A549 (cell line): ENCODE measurements around the gene MTHFR.

Experiments
- BHLHE40 ChIP-seq: IDR thresholded peaks from 2 replicates; pipeline ENCODE4 v1.6.1; 2012; ENCODE audit warnings: low read depth, low read length, inconsistent platforms
- EHMT2 ChIP-seq: fragments of 200-600 bp; sonication (generic); IDR thresholded peaks from 2 replicates; pipeline ENCODE4 v1.6.1; 2016; ENCODE audit warnings: antibody characterized with exemption, low read depth, mild to moderate bottlenecking, moderate library complexity
- FOSL2 ChIP-seq, 2 experiments: fragments of 450-650 bp in 1 of 2; fragments of >200 bp in 1 of 2; sonication (Bioruptor Twin) in 1 of 2; formaldehyde crosslinking; IDR thresholded peaks; 2 replicates each; pipeline versions ENCODE4 v1.5.0 to v1.6.1; 2016 to 2020; ENCODE audit warnings: mild to moderate bottlenecking in 1 of 2, moderate library complexity in 1 of 2
- FOXS1 ChIP-seq: fragments of 250-450 bp; sonication (Bioruptor Pico); IDR thresholded peaks from 2 replicates; pipeline ENCODE4 v1.5.0; 2020; ENCODE audit warnings: mild to moderate bottlenecking, moderate library complexity
- KDM1A ChIP-seq: fragments of 200-600 bp; sonication (generic); IDR thresholded peaks from 2 replicates; pipeline ENCODE4 v1.6.1; 2016; ENCODE audit warnings: low read depth, mild to moderate bottlenecking
- POLR2A ChIP-seq: IDR thresholded peaks from 2 replicates; pipeline ENCODE4 v1.6.1; 2012; ENCODE audit warnings: mild to moderate bottlenecking, low read length
- RFX5 ChIP-seq: fragments of 450-650 bp; IDR thresholded peaks from 2 replicates; pipeline ENCODE4 v1.7.1; 2014; ENCODE audit warnings: antibody characterized with exemption, mild to moderate bottlenecking, moderate library complexity
- SMC3 ChIP-seq: fragments of >200 bp; sonication (Bioruptor Twin); formaldehyde crosslinking; IDR thresholded peaks from 3 replicates; pipeline ENCODE4 v1.6.1; 2018; ENCODE audit warnings: inconsistent platforms
- SREBF2 ChIP-seq: fragments of 450-650 bp; IDR thresholded peaks from 2 replicates; pipeline ENCODE4 v1.6.1; 2014; ENCODE audit warnings: mild to moderate bottlenecking, moderate library complexity
- TP53 ChIP-seq: fragments of 250-450 bp; sonication (Bioruptor Pico); IDR thresholded peaks from 2 replicates; pipeline ENCODE4 v1.5.0; 2021; ENCODE audit warnings: mild to moderate bottlenecking, moderate library complexity
- TF ChIP-seq, protein P1 (sequence below): fragments of >200 bp; sonication (Bioruptor Twin); formaldehyde crosslinking; IDR thresholded peaks from 3 replicates; pipeline ENCODE4 v1.5.1; 2016
- TF ChIP-seq, protein P2 (sequence below): fragments of 250-450 bp; sonication (Bioruptor Pico); IDR thresholded peaks from 2 replicates; pipeline ENCODE4 v1.5.0; 2021; ENCODE audit warnings: mild to moderate bottlenecking, moderate library complexity, borderline replicate concordance
- TF ChIP-seq, protein P3 (sequence below): fragments of 450-650 bp; IDR thresholded peaks from 2 replicates; pipeline ENCODE4 v1.6.1; 2014; ENCODE audit warnings: antibody characterized with exemption

DNA sequence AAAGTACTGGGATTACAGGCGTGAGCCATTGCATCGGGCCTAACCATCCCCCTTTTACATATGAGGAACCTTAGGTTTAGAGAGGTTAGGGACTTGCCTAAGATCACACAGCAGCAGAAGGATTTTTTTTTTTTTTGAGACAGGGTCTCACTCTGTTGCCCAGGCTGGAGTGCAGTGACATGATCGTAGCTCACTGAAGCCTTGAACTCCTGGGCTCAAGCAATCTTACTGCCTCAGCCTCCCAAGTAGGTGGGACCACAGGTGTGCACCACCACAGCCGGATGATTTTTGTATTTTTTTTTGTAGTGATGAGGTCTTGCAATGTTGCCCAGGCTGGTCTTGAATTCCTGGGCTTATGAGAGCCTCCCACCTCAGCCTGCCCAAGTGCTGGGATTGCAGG, 46.0 kb downstream of the MTHFR start:
- TF ChIP-seq SREBF2 (no peak), RFX5 (no peak), KDM1A (no peak), POLR2A (no peak), BHLHE40 (no peak), TP53 (CRISPR knock-in tag) (no peak), SMC3 (no peak), FOXS1 (CRISPR knock-in tag) (no peak), FOSL2 (IDR thresholded peaks at IDR 0.05) (no peak), FOSL2 (CRISPR knock-in tag; IDR thresholded peaks at IDR 0.05) (no peak), EHMT2 (no peak)
- TF ChIP-seq, protein P1, sequence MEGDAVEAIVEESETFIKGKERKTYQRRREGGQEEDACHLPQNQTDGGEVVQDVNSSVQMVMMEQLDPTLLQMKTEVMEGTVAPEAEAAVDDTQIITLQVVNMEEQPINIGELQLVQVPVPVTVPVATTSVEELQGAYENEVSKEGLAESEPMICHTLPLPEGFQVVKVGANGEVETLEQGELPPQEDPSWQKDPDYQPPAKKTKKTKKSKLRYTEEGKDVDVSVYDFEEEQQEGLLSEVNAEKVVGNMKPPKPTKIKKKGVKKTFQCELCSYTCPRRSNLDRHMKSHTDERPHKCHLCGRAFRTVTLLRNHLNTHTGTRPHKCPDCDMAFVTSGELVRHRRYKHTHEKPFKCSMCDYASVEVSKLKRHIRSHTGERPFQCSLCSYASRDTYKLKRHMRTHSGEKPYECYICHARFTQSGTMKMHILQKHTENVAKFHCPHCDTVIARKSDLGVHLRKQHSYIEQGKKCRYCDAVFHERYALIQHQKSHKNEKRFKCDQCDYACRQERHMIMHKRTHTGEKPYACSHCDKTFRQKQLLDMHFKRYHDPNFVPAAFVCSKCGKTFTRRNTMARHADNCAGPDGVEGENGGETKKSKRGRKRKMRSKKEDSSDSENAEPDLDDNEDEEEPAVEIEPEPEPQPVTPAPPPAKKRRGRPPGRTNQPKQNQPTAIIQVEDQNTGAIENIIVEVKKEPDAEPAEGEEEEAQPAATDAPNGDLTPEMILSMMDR = no peak
- TF ChIP-seq, protein P2, sequence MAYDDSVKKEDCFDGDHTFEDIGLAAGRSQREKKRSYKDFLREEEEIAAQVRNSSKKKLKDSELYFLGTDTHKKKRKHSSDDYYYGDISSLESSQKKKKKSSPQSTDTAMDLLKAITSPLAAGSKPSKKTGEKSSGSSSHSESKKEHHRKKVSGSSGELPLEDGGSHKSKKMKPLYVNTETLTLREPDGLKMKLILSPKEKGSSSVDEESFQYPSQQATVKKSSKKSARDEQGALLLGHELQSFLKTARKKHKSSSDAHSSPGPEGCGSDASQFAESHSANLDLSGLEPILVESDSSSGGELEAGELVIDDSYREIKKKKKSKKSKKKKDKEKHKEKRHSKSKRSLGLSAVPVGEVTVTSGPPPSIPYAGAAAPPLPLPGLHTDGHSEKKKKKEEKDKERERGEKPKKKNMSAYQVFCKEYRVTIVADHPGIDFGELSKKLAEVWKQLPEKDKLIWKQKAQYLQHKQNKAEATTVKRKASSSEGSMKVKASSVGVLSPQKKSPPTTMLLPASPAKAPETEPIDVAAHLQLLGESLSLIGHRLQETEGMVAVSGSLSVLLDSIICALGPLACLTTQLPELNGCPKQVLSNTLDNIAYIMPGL (CRISPR knock-in tag) = no peak
- TF ChIP-seq, protein P3, sequence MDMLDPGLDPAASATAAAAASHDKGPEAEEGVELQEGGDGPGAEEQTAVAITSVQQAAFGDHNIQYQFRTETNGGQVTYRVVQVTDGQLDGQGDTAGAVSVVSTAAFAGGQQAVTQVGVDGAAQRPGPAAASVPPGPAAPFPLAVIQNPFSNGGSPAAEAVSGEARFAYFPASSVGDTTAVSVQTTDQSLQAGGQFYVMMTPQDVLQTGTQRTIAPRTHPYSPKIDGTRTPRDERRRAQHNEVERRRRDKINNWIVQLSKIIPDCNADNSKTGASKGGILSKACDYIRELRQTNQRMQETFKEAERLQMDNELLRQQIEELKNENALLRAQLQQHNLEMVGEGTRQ = no peak
